Right renal pelvis (tissue), 4 donors: ENCODE results near the gene SATB2. TPM values are rescaled to one million over a fixed set of nuclear protein-coding genes. Genes with fewer than 3 reads are reported as not detected.

Experiments used
- DNase-seq, 4 donors: peaks; one replicate each; pipeline ENCODE4 v3.0.0-alpha.2; 2013; ENCODE audit warnings: low read depth in 4 of 4, low spot score in 3 of 4, missing footprints in 1 of 4
- polyA plus RNA-seq, 4 donors: library from polyadenylated mRNA; unstranded; fragments of 120-200 nt; gene quantifications; one replicate each; pipeline ENCODE4 v1.2.1, GENCODE V29; 2013; ENCODE audit not compliant: insufficient read length in 4 of 4

Gene SATB2
- polyA plus RNA-seq, 4 donors: 13.0 to 18.4 (median 15.1) TPM

GRCh38 chr2:199409759-199410529 lies 47.8 kb downstream of the SATB2 start:
- no peak for DNase-seq

- no peak for DNase-seq
Measured at GRCh38 chr2:199407421-199407820, 50.3 kb downstream of the SATB2 start.

GRCh38 chr2:199405241-199405640 lies 52.5 kb downstream of the SATB2 start:
- no peak for DNase-seq

- no peak for DNase-seq
Measured at GRCh38 chr2:199404841-199405240, 52.9 kb downstream of the SATB2 start.

- no peak for DNase-seq
Measured at GRCh38 chr2:199395311-199395710, 62.4 kb downstream of the SATB2 start.

GRCh38 chr2:199392363-199392762 lies 65.4 kb downstream of the SATB2 start:
- DNase-seq: no peak

- no peak for DNase-seq
Measured at GRCh38 chr2:199388728-199389268, 68.9 kb downstream of the SATB2 start.

GRCh38 chr2:199384043-199384442 lies 73.7 kb downstream of the SATB2 start:
- DNase-seq: no peak

- DNase-seq: no peak
Measured at GRCh38 chr2:199383021-199383420, 74.7 kb downstream of the SATB2 start.

- DNase-seq: no peak
Measured at GRCh38 chr2:199382091-199382490, 75.6 kb downstream of the SATB2 start.

GRCh38 chr2:199381531-199381930 lies 76.2 kb downstream of the SATB2 start:
- DNase-seq: no peak

- no peak for DNase-seq
Measured at GRCh38 chr2:199378948-199379650, 78.6 kb downstream of the SATB2 start.

- DNase-seq: no peak
Measured at GRCh38 chr2:199370150-199370780, 87.5 kb downstream of the SATB2 start.

GRCh38 chr2:199366406-199366805 lies 91.3 kb downstream of the SATB2 start:
- no peak for DNase-seq

GRCh38 chr2:199364153-199364552 lies 93.6 kb downstream of the SATB2 start:
- DNase-seq: no peak

- DNase-seq: no peak
Measured at GRCh38 chr2:199356412-199356811, 101.3 kb downstream of the SATB2 start.

- DNase-seq: no peak
Measured at GRCh38 chr2:199348871-199349270, 108.9 kb downstream of the SATB2 start.

GRCh38 chr2:199344012-199344411 lies 113.7 kb downstream of the SATB2 start:
- no peak for DNase-seq

- DNase-seq: no peak
Measured at GRCh38 chr2:199342334-199342733, 115.4 kb downstream of the SATB2 start.

- no peak for DNase-seq
Measured at GRCh38 chr2:199341123-199341522, 116.6 kb downstream of the SATB2 start.

- no peak for DNase-seq
Measured at GRCh38 chr2:199339891-199340605, 117.7 kb downstream of the SATB2 start.
